Measurements from ENCODE around the gene NBPF3.
"Not testable (repeated sequence)": the region's sequence is repeated elsewhere in the genome, so short reads cannot be mapped to it uniquely, and the experiment has no call there.

The NBPF3 gene

GRCh38 chr1:21469581-21469980 is 29.6 kb downstream of the NBPF3 start:
- TF ChIP-seq CTCF (IDR thresholded peaks at IDR 0.05; ENCODE audit: low read depth, low read length, missing control alignments) = no peak
- H3K4me3 ChIP-seq (ENCODE audit: low read depth, low read length) = no peak overlapping the region
- no peak for DNase-seq (ENCODE audit: low read depth)
- in situ Hi-C loops (cut with HindIII; ENCODE audit: low sequenced_read_pairs) = no loop called here

GRCh38 chr1:21472861-21473260 is 32.9 kb downstream of the NBPF3 start:
- in situ Hi-C loops (cut with HindIII; ENCODE audit: low sequenced_read_pairs) = no loop called here
- no peak for DNase-seq (ENCODE audit: low read depth)
- no peak for TF ChIP-seq CTCF (IDR thresholded peaks at IDR 0.05; ENCODE audit: low read depth, low read length, missing control alignments)
- H3K4me3 ChIP-seq (ENCODE audit: low read depth, low read length) = no peak overlapping the region

- DNase-seq (ENCODE audit: low read depth) = no peak
- no peak for TF ChIP-seq CTCF (IDR thresholded peaks at IDR 0.05; ENCODE audit: low read depth, low read length, missing control alignments)
- in situ Hi-C loops (cut with HindIII; ENCODE audit: low sequenced_read_pairs) = no loop called here
- H3K4me3 ChIP-seq (ENCODE audit: low read depth, low read length) = no peak overlapping the region
Observed at GRCh38 chr1:21478356-21478755, 38.4 kb downstream of the NBPF3 start.

GRCh38 chr1:21483881-21484280 is 43.9 kb downstream of the NBPF3 start:
- DNase-seq (ENCODE audit: low read depth); in situ Hi-C loops (cut with HindIII; ENCODE audit: low sequenced_read_pairs); H3K4me3 ChIP-seq (ENCODE audit: low read depth, low read length): not testable (repeated sequence)

- no peak for DNase-seq (ENCODE audit: low read depth)
- TF ChIP-seq CTCF (IDR thresholded peaks at IDR 0.05; ENCODE audit: low read depth, low read length, missing control alignments) = no peak
- in situ Hi-C loops (cut with HindIII; ENCODE audit: low sequenced_read_pairs) = no loop called here
- H3K4me3 ChIP-seq (ENCODE audit: low read depth, low read length) = no peak overlapping the region
Observed at GRCh38 chr1:21489146-21489545, 49.2 kb downstream of the NBPF3 start.

GRCh38 chr1:21490774-21491487 is 51.0 kb downstream of the NBPF3 start:
- TF ChIP-seq CTCF (IDR thresholded peaks at IDR 0.05; ENCODE audit: low read depth, low read length, missing control alignments) = peak; percentile 59
- no peak overlapping the region for H3K4me3 ChIP-seq (ENCODE audit: low read depth, low read length)
- in situ Hi-C loops (cut with HindIII; ENCODE audit: low sequenced_read_pairs) = no loop called here
- DNase-seq (ENCODE audit: low read depth) = no peak

- no peak for DNase-seq (ENCODE audit: low read depth)
- TF ChIP-seq CTCF (IDR thresholded peaks at IDR 0.05; ENCODE audit: low read depth, low read length, missing control alignments) = no peak
- in situ Hi-C loops (cut with HindIII; ENCODE audit: low sequenced_read_pairs) = no loop called here
- no peak overlapping the region for H3K4me3 ChIP-seq (ENCODE audit: low read depth, low read length)
Observed at GRCh38 chr1:21491488-21492355, 51.8 kb downstream of the NBPF3 start.

All from astrocyte of the cerebellum (primary cell).